GM23338 (cell line): Measurements from ENCODE around the gene SAFB.

Experiments
- CREB1 ChIP-seq: fragments of 250-450 bp; sonication (Bioruptor Pico); IDR thresholded peaks from 2 replicates; pipeline ENCODE4 v1.5.0; 2020; ENCODE audit warnings: low read depth, mild to moderate bottlenecking, moderate library complexity
- CTCF ChIP-seq, 2 experiments: fragments of 200-600 bp in 1 of 2; sonication (generic) in 1 of 2; conservative IDR thresholded peaks; 2 replicates each; pipeline versions ENCODE4 v1.5.1 to v1.6.1; 2016 to 2017; ENCODE audit warnings: antibody characterized with exemption in 2 of 2, low read depth in 2 of 2, mild to moderate bottlenecking in 2 of 2, moderate library complexity in 1 of 2
- POLR2AphosphoS5 ChIP-seq: IDR thresholded peaks from 2 replicates; pipeline ENCODE4 v1.6.1; 2016; ENCODE audit warnings: antibody characterized with exemption, low read depth

DNA sequence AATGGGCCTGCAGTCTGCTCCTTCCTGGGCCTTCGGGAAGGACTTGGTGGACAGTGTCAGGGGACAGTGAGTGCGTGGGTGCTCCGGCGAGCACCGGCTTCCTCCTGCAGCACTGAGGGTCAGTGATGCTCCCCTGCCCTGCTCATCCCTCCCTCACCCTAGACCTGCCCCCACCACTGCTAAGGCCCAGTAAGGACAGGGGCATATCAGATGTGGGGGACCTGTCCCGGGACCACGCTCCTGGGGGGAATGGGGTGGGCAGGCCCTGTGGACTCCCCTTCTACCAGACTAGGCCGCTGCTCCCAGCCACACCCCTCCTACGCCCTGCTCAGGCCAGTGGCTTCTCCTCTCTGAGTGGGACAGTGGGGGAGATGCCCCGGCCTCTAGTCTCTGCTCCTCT lies 54.3 kb downstream of the SAFB start:
- TF ChIP-seq CTCF (conservative IDR thresholded peaks at IDR 0.05; ENCODE audit: low read depth in 2 of 2): no peak
- TF ChIP-seq POLR2AphosphoS5: no peak
- TF ChIP-seq CREB1 (CRISPR knock-in tag): no peak
